Activated CD4-positive, alpha-beta T cell treated with anti-CD3 and anti-CD28 coated beads, Interleukin-2, amount 10 ng/mL, durations not matched to agents 7 days and 5 days (primary cell): ENCODE results near the gene MAGEF1. TPM values are rescaled to one million over a fixed set of nuclear protein-coding genes. Genes with fewer than 3 reads are reported as not detected.

ENCODE experiments used
- CTCF ChIA-PET: fragments of 350-600 bp; sonication (Branson Sonifier 250); formaldehyde crosslinking; loops from one replicate; lab custom pipeline; 2021; ENCODE audit warnings: antibody characterized with exemption; lab: Charles Lee
- POLR2A ChIA-PET: fragments of 350-600 bp; sonication (Branson Sonifier 250); formaldehyde crosslinking; loops from one replicate; lab custom pipeline; 2021; ENCODE audit warnings: antibody characterized with exemption; lab: Charles Lee
- DNase-seq: peaks from one replicate; pipeline ENCODE4 v3.0.0-alpha.2; 2020
- H3K27ac Mint-ChIP-seq: one replicate; pipeline ENCODE4 v1.8.0; 2021; ENCODE audit warnings: mild to moderate bottlenecking, moderate library complexity, mixed read lengths
- H3K27me3 Mint-ChIP-seq: one replicate; pipeline ENCODE4 v1.8.0; 2021; ENCODE audit warnings: mixed read lengths
- H3K36me3 Mint-ChIP-seq: one replicate; pipeline ENCODE4 v1.8.0; 2021; ENCODE audit warnings: low read depth, mixed read lengths
- H3K4me1 Mint-ChIP-seq: one replicate; pipeline ENCODE4 v1.8.0; 2021; ENCODE audit warnings: mixed read lengths
- H3K4me3 Mint-ChIP-seq: one replicate; pipeline ENCODE4 v1.8.0; 2021; ENCODE audit warnings: mild to moderate bottlenecking, moderate library complexity, mixed read lengths
- H3K9me3 Mint-ChIP-seq: one replicate; pipeline ENCODE4 v1.8.0; 2021; ENCODE audit warnings: mixed read lengths
- total RNA-seq, 2 experiments: library from RNA; stranded (reverse); gene quantifications; one replicate each; pipeline ENCODE4 v1.2.3, GENCODE V29; 2021

Gene MAGEF1
- total RNA-seq, 2 experiments from 2014 or later: 5.0 to 6.1 TPM

GRCh38 chr3:184688882-184689271 is 23.0 kb downstream of the MAGEF1 start:
- POLR2A ChIA-PET: no interaction called here
- Mint-ChIP-seq H3K27ac (no peak overlapping the region), H3K36me3 (no peaks in the 10 kb centered on the region), H3K4me1 (no peaks in the 10 kb centered on the region), H3K27me3 (peaks cover 15% of the 10 kb centered on the region), H3K4me3 (no peak overlapping the region), H3K9me3 (no peaks in the 10 kb centered on the region)
- no peak for DNase-seq
- CTCF ChIA-PET: interaction anchor here (1.4 kb wide), 1 partner anchor 128 kb away, joined by 4 read pairs; the partner anchor contains the start of gene EPHB3

GRCh38 chr3:184688251-184688881 is 23.5 kb downstream of the MAGEF1 start:
- H3K9me3 Mint-ChIP-seq: no peaks in the 10 kb centered on the region
- no peak for DNase-seq
- ChIA-PET POLR2A (no interaction called here), CTCF (interaction anchor here (1.4 kb wide), 1 partner anchor 127 kb away, joined by 4 read pairs; the partner anchor contains the start of gene EPHB3)
- no peak overlapping the region for H3K27ac Mint-ChIP-seq
- peaks cover 15% of the 10 kb centered on the region for H3K27me3 Mint-ChIP-seq
- no peaks in the 10 kb centered on the region for H3K4me1 Mint-ChIP-seq
- no peak overlapping the region for H3K4me3 Mint-ChIP-seq
- H3K36me3 Mint-ChIP-seq: no peaks in the 10 kb centered on the region

- Mint-ChIP-seq H3K4me1 (no peaks in the 10 kb centered on the region), H3K36me3 (no peaks in the 10 kb centered on the region), H3K27ac (no peak overlapping the region), H3K9me3 (no peaks in the 10 kb centered on the region), H3K27me3 (peaks cover 15% of the 10 kb centered on the region), H3K4me3 (no peak overlapping the region)
- CTCF ChIA-PET: interaction anchor here (1.4 kb wide), 1 partner anchor 126 kb away, joined by 4 read pairs; the partner anchor contains the start of gene EPHB3
- POLR2A ChIA-PET: no interaction called here
- no peak for DNase-seq
Observed at GRCh38 chr3:184687363-184688015, 24.4 kb downstream of the MAGEF1 start.

- H3K4me3 Mint-ChIP-seq: no peak overlapping the region
- ChIA-PET CTCF (no interaction called here), POLR2A (no interaction called here)
- no peaks in the 10 kb centered on the region for H3K4me1 Mint-ChIP-seq
- peaks cover 15% of the 10 kb centered on the region for H3K27me3 Mint-ChIP-seq
- no peak overlapping the region for H3K27ac Mint-ChIP-seq
- H3K9me3 Mint-ChIP-seq: no peaks in the 10 kb centered on the region
- no peaks in the 10 kb centered on the region for H3K36me3 Mint-ChIP-seq
- no peak for DNase-seq
Observed at GRCh38 chr3:184685646-184686045, 26.2 kb downstream of the MAGEF1 start.

GRCh38 chr3:184685055-184685454 is 26.8 kb downstream of the MAGEF1 start:
- ChIA-PET POLR2A (no interaction called here), CTCF (no interaction called here)
- Mint-ChIP-seq H3K36me3 (no peaks in the 10 kb centered on the region), H3K4me1 (no peaks in the 10 kb centered on the region), H3K4me3 (no peak overlapping the region), H3K27me3 (peaks cover 15% of the 10 kb centered on the region), H3K27ac (no peak overlapping the region), H3K9me3 (no peaks in the 10 kb centered on the region)
- no peak for DNase-seq

GRCh38 chr3:184683900-184684560 is 27.8 kb downstream of the MAGEF1 start:
- CTCF ChIA-PET: no interaction called here

DNA sequence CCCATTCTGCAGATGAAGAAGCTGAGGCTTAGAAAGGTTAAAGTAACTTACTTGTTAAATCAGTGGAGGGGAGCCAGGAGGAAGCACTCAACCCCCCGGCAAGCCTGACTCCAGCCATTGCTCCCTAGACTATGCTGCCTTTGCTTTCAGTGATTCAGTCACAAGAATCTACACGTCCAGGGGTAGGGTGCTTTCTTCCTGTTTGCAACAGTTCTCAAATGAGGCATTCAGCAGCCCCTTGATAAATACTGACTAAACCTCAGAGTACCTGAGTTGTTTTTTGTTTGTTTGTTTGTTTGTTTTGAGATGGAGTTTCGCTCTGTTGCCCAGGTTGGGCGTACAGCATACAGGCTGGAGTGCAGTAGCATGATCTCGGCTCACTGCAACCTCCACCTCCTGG is 28.6 kb downstream of the MAGEF1 start:
- no peaks in the 10 kb centered on the region for H3K36me3 Mint-ChIP-seq
- H3K27me3 Mint-ChIP-seq: peaks cover 3% of the 10 kb centered on the region
- no peak overlapping the region for H3K27ac Mint-ChIP-seq
- DNase-seq: no peak
- no peak overlapping the region for H3K4me3 Mint-ChIP-seq
- no peaks in the 10 kb centered on the region for H3K4me1 Mint-ChIP-seq
- no peaks in the 10 kb centered on the region for H3K9me3 Mint-ChIP-seq
- POLR2A ChIA-PET: no interaction called here
- CTCF ChIA-PET: no interaction called here

More at GRCh38 chr3:184683900-184684560, 27.8 kb downstream of the MAGEF1 start:
- no peak overlapping the region for H3K4me3 Mint-ChIP-seq
- no peak for DNase-seq
- POLR2A ChIA-PET: no interaction called here
- no peaks in the 10 kb centered on the region for H3K4me1 Mint-ChIP-seq
- no peaks in the 10 kb centered on the region for H3K36me3 Mint-ChIP-seq
- no peak overlapping the region for H3K27ac Mint-ChIP-seq
- no peaks in the 10 kb centered on the region for H3K9me3 Mint-ChIP-seq
- H3K27me3 Mint-ChIP-seq: peaks cover 10% of the 10 kb centered on the region

GRCh38 chr3:184682671-184683070 is 29.2 kb downstream of the MAGEF1 start:
- peaks cover 2% of the 10 kb centered on the region for H3K27me3 Mint-ChIP-seq
- H3K9me3 Mint-ChIP-seq: no peaks in the 10 kb centered on the region
- H3K4me1 Mint-ChIP-seq: no peaks in the 10 kb centered on the region
- H3K36me3 Mint-ChIP-seq: no peaks in the 10 kb centered on the region
- no peak overlapping the region for H3K27ac Mint-ChIP-seq
- no peak overlapping the region for H3K4me3 Mint-ChIP-seq
- no peak for DNase-seq
- ChIA-PET POLR2A (no interaction called here), CTCF (no interaction called here)

DNA sequence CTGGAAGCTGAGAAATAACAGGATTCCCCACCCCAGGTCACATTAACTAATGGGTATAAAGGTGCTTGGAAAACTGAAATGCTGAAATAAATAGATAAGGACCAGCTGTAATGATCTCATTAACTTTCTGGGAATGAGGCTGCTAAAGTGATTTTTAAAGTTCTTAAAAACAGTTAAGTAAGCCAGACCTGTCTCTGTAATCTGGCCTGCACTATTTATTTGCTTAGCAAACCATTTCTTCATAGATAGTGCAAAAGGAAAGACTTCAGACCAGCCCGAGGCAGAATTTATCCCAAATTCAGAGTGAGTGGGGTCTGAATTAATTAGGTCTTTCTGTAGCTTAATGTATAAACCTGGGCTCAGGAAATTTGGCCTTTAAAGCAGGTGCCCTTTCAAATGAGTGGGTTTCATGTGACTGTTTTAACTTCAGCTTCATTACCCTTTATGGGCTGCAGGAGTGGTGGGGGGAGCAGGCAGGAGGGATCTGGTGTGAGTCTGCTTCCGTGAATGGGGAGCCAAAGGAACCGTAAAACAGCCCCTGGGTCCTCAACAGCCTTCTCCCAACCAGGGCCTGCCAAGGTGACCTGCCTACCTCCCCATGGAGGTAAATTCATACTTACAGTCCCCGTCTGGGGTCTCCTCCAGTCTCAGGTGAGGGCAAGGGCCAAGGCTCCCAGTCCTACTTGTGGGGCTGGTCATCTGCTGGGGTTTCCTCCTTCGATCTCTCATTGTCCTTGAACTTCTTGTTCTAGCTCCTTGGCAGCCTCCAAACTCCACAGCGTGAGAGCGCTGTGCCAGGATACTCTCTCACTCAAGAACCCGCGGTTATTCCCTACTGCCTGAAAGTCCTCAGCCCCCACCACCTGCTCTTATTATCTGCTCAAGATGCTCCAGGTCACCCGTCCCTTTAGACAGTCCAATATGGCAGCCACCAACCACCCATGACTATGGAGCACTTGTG is 31.2 kb downstream of the MAGEF1 start:
- no peak overlapping the region for H3K4me3 Mint-ChIP-seq
- POLR2A ChIA-PET: no interaction called here
- peaks cover 12% of the 10 kb centered on the region for H3K27me3 Mint-ChIP-seq
- H3K9me3 Mint-ChIP-seq: no peaks in the 10 kb centered on the region
- CTCF ChIA-PET: interaction anchor here (0.5 to 0.6 kb wide), 2 partner anchors 10 to 66 kb away, joined by 3 read pairs; no protein-coding TSS in a partner anchor
- no peaks in the 10 kb centered on the region for H3K36me3 Mint-ChIP-seq
- H3K27ac Mint-ChIP-seq: no peak overlapping the region
- no peaks in the 10 kb centered on the region for H3K4me1 Mint-ChIP-seq
- DNase-seq: no peak

GRCh38 chr3:184679056-184679816 is 32.6 kb downstream of the MAGEF1 start:
- no peak for DNase-seq
- H3K27ac Mint-ChIP-seq: no peak overlapping the region
- no peaks in the 10 kb centered on the region for H3K4me1 Mint-ChIP-seq
- POLR2A ChIA-PET: no interaction called here
- no peak overlapping the region for H3K4me3 Mint-ChIP-seq
- CTCF ChIA-PET: no interaction called here
- H3K9me3 Mint-ChIP-seq: no peaks in the 10 kb centered on the region
- H3K36me3 Mint-ChIP-seq: no peaks in the 10 kb centered on the region
- peaks cover 15% of the 10 kb centered on the region for H3K27me3 Mint-ChIP-seq

GRCh38 chr3:184678317-184679055 is 33.4 kb downstream of the MAGEF1 start:
- Mint-ChIP-seq H3K9me3 (no peaks in the 10 kb centered on the region), H3K27ac (no peak overlapping the region), H3K27me3 (peaks cover 15% of the 10 kb centered on the region), H3K4me3 (no peak overlapping the region), H3K4me1 (no peaks in the 10 kb centered on the region), H3K36me3 (no peaks in the 10 kb centered on the region)
- no peak for DNase-seq
- ChIA-PET CTCF (no interaction called here), POLR2A (no interaction called here)
